Stimulated activated CD8-positive, alpha-beta memory T cell treated with anti-CD3 and anti-CD28 coated beads, Interleukin-7, amount 100 ng/mL, for 48 hours (primary cell): Measurements from ENCODE around the gene SLC35F3.
"Not testable (repeated sequence)": the region's sequence is repeated elsewhere in the genome, so short reads cannot be mapped to it uniquely, and the experiment has no call there.

Experiments
- DNase-seq, 2 donors: peaks; one replicate each; pipeline ENCODE4 v3.0.0-alpha.2; 2020; ENCODE audit warnings: low read depth in 1 of 2; ENCODE audit errors: extremely low read depth in 1 of 2

Gene SLC35F3

GRCh38 chr1:234176000-234176399, 271.5 kb downstream of the SLC35F3 start:
- no peak for DNase-seq

DNA sequence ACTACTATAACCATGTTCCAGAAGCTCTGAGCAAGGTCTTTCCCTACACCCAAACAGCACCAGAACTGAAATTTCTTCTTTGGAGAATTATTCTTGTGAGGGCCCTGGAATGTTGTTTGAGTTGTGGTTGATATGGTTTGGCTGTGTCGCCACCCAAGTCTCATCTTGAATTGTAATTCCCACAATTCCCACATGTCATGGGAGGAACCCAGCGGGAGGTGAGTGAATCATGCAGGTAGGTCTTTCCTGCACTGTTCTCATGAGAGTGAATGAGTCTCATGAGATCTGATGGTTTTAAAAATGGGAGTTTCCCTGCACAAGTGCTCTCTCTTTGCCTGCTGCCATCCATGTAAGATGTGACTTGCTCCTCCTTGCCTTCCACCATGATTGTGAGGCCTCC, 272.4 kb downstream of the SLC35F3 start:
- DNase-seq = not testable (repeated sequence)

DNA sequence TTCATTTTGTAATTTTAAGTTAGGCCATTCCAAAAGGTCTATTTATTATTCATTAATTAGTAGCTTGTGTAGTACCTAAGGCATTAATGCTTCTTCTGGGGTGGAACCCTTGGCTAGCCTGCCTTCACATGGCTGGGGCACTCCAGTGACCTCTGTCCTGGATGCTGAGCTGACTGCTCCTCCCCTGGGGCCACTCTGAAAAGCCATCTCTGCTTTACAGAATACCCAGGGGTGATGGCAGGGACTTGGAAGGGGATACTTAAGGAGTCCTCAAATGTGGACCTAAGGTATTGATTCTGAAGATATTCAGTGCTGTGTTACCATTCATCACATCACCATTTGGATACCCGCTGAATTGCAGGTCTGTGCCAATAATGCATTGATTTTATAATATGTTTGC, 281.0 kb downstream of the SLC35F3 start:
- no peak for DNase-seq

- peak in 1 of 2 donors; percentile 31 for DNase-seq
Observed at GRCh38 chr1:234186037-234186688, 281.7 kb downstream of the SLC35F3 start.

DNA sequence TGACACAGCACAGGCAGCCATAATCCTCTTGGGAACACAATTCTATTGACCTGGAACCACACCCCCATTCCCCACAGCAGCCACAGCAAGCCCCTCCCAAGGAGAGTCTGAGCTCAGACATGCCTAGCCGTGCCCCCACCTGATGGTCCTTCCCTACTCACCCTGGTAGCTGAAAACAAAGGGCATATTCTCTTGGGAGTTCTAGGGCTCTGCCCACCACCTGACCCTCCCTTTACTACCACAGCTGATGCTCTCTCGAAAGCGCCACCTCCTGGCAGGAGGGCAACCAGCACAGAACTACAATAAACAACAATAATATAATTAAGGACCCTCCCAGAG, 283.9 kb downstream of the SLC35F3 start:
- DNase-seq = no peak

DNA sequence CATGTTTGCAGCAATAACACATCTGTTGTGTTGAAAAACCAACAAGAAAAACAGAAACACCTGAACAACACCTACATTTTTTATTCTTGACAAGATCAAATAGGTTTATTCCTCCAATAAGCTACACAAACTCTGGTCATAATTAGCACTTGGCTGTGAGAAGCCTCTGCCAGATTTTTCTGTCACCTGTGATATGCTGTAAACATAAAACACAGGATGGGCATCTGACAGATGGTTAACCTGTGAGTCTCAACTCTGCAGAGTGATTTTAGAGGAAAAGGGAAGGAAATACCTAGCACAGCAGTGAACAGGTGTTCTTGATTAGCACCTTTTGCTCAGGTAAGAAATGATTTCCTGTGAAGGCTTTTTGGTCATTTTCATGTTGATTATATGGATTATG, 293.4 kb downstream of the SLC35F3 start:
- DNase-seq = no peak

- no peak for DNase-seq
Observed at GRCh38 chr1:234199476-234200127, 295.1 kb downstream of the SLC35F3 start.

DNA sequence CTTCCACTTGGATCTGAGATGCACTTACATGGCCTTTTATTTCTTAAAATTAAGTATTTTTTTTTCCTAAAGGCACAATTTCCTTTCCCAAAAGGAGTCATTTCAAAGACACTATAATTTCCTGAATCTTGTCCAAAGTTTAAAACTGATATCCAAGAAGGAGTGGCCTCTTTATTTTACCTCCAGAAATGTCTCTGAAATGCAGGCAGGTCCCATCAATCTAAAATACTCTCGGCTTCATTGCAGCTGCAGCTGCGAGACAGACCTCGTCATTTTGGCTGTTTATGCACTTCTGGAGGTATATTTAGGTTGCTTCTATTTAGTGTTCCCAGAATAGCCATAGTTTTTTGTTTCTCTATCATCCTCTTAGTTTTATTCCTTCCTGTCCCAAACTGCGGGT, 296.1 kb downstream of the SLC35F3 start:
- no peak for DNase-seq

DNA sequence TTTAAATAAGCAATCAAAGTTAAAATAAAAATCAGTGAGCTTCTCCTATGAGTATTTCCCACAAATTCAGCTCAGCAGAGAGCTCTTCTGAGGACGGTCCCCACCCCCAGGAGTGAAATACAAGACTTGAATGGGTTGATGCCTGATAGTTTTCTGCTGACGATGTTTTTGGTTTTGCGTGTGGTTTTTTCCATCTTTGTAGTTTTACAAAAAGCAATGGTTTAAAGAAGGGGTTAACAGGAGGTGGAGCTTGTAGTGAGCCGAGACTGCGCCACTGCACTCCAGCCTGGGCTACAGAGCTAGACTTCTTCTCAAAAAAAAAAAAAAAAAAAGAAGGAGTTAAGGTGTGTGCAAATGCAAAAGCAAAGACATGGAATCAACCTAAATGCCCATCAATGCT, 297.1 kb downstream of the SLC35F3 start:
- DNase-seq = no peak

GRCh38 chr1:234205966-234206365, 301.5 kb downstream of the SLC35F3 start:
- no peak for DNase-seq

DNA sequence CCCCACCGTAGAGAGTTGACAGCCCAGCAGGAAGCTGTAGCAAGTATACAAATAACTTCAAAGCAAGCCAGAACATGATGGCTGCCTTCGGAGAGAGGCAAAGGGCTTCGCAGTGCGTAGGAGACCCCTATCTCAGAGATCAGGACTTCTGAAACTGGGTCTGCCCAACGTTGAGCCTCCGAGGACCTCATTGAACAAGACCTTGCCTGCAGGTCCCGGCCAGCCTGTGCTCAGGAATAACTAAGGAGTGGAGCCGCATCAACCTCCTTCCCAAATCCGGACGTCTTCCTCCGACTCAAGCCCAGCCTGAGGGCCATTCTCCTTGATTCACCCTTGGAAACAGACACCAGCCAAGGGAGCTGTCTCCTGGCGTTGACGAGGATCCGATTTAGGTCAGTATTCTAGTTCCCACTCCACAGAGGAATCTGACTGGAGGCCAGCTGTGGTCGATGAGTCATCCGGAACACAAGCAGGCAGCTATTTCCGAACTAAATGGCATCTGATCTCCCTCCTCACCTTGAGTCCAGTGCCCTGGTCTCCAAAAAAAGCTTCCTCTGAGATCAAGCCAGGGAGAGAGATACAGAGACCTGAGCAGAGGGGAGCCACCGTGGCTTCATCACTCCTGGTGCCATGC, 302.3 kb downstream of the SLC35F3 start:
- DNase-seq = no peak

DNA sequence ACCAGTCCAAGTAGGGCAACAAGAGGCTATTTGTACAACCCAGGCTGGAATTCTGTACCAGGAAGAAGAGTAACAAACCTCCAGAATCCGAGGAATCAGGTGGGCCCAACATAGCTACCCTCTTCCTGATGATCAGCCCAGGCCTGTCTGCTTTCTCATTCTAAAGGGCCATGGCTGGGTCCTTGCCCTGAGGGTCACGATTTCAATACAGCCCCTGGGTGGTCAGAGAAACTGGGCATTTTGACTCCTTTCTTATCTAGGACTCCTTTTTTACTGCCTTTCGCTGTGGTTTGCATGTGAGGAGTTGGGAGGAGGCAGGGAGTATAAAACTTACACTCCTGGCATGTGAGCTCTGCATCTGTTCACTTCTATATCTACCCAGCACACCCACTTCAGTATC, 303.9 kb downstream of the SLC35F3 start:
- DNase-seq = no peak

DNA sequence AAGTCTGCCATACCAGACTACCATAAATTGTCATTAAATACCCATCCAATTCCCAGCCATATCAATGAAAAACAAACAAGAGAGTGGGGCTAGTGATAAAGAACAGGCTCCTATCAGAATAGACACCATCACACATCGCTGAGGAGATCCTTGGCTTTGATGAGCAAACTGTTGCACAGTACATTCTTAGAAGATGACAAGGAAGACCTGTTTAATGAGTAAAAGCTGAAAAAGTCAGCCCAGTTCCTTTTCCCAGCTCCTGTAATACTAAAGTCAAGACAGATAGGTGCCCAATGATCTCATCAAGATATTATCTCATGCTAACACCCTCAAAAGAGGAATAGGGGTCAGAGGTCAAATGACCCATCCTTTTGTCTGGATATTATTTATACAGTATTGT, 304.3 kb downstream of the SLC35F3 start:
- DNase-seq = no peak

- DNase-seq = not testable (repeated sequence)
Observed at GRCh38 chr1:234210429-234210828, 306.0 kb downstream of the SLC35F3 start.

- not testable (repeated sequence) for DNase-seq
Observed at GRCh38 chr1:234211855-234212254, 307.4 kb downstream of the SLC35F3 start.

GRCh38 chr1:234212764-234213657, 308.5 kb downstream of the SLC35F3 start:
- DNase-seq = no peak

DNA sequence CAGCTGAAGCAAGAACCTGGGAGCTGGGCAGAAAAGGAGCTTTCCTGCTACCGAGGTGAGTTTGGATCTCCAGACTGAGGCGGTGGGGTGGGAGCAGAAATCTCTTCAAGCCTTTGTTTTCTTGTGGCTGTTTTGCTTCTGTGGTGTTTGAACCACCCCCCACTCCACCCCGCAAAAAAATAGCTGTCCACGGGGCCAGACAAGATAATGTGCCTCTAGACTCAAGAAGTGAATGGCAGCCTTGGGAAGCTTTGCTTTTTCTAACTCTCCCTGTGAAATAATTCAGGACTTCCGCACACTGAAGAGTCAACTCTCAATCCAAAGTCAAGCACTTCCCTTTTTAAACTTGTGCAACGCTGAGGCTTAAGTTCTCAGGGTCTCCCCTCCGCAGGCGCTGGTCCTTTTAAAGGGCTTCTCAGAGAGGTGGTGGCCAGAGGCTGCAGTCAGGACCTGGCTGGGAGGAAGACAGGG, 309.2 kb downstream of the SLC35F3 start:
- DNase-seq = no peak

DNA sequence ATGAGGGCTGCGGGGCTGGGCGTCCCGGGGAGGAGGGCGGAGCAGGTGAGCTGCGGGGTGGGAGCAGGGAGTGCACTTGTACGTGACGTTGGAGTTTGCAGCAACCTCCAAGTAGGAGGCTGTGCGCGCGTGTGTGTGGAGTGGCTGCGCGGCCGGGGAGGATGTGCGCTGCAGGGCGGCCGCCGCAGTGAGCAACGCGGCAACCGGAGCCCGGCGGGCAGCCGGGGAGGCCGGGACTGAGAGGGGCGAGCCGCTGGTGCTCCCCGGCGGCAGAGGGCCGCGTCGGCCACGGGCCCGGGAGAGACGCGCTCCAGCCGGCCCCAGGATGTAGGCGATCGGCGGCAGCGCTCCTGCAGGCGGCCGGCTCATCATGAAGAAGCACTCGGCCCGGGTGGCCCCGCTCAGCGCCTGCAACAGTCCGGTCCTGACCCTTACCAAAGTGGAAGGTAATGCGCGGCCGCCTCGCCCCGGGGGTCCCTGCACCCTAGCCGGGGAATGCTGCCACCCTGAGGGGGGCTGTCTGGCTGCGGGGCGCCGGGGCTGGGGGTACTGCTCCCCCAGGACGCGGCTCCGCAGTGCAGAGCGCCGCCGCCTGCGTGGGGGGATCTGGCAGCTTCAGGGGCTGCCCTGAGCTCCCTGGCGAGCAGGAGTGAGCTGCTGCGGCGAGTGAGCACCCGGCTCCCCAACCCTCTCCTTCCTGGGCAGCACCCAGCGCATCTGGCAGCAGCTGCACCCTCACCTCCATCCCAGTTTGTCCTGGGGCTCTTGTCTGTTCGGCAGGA, 309.8 kb downstream of the SLC35F3 start:
- DNase-seq = no peak

- no peak for DNase-seq
Observed at GRCh38 chr1:234214911-234215892, 310.7 kb downstream of the SLC35F3 start.
